Psoas muscle (tissue), 8 donors: ENCODE data around the gene CGB2. TPM values are rescaled to one million over a fixed set of nuclear protein-coding genes. Genes with fewer than 3 reads are reported as not detected.
"Not testable (repeated sequence)": the region's sequence is repeated elsewhere in the genome, so short reads cannot be mapped to it uniquely, and the experiment has no call there.

Source experiments
- ATAC-seq, 4 donors: fragments of 200-7000 bp; cut with Tn5 transposase; one replicate each; pipeline ENCODE4 v1.9.1; 2020; ENCODE audit warnings: moderate library complexity in 3 of 4, mild to moderate bottlenecking in 2 of 4
- DNase-seq, 2 donors: peaks; one replicate each; pipeline ENCODE4 v3.0.0-alpha.2; 2020
- H3K27ac ChIP-seq: fragments of 200-600 bp; one replicate; pipeline ENCODE4 v1.8.0; 2022
- H3K27me3 ChIP-seq, 3 donors: fragments of 200-600 bp in 1 of 3; one replicate each; pipeline versions ENCODE4 v1.6.1 to v1.8.0; 2013 to 2022; ENCODE audit warnings: low read length in 2 of 3, mild to moderate bottlenecking in 2 of 3, moderate library complexity in 1 of 3; ENCODE audit not compliant: insufficient read depth in 3 of 3
- H3K36me3 ChIP-seq, 2 donors: fragments of 200-600 bp in 1 of 2; one replicate each; pipeline versions ENCODE4 v1.6.1 to v1.8.0; 2013 to 2022; ENCODE audit warnings: low read depth in 1 of 2, mild to moderate bottlenecking in 1 of 2, moderate library complexity in 1 of 2; ENCODE audit not compliant: insufficient read depth in 1 of 2
- H3K4me1 ChIP-seq: fragments of 200-600 bp; one replicate; pipeline ENCODE4 v1.8.0; 2022
- H3K4me3 ChIP-seq: fragments of 200-600 bp; one replicate; pipeline ENCODE4 v1.8.0; 2022; ENCODE audit warnings: mild to moderate bottlenecking
- H3K9me3 ChIP-seq: fragments of 200-600 bp; one replicate; pipeline ENCODE4 v1.8.0; 2022
- WGBS, 3 donors: extraction: QIAGEN DNeasy Blood & Tissue Kit; methylation state at CpG; one replicate each; pipeline versions ENCODE4 v1.1.6 to v1.1.7; 2013; 5-methylcytosine and 5-hydroxymethylcytosine counted together
- intact Hi-C, 2 donors: fragments of 100-400 bp; cut with DNase I; formaldehyde crosslinking; loops; one replicate each; pipeline versions ENCODE4 v1.11.0 to v1.14.2; 2022
- polyA plus RNA-seq, 3 donors: library from polyadenylated mRNA; stranded (reverse); fragments of 200-250 nt; gene quantifications; one replicate each; pipeline ENCODE4 v1.2.3, GENCODE V29; 2013
- total RNA-seq, 4 donors: library from RNA; stranded (reverse); fragmentation: NEBNext Ultra II Directional in 2 of 4; extraction: Animal tissue kit (Norgen Biotek cat#: 25700) in 2 of 4; gene quantifications; one replicate each; pipeline versions ENCODE4 v1.2.1 to v1.2.4, GENCODE V29; 2021 to 2023
- TF ChIP-seq, protein P1 (sequence below): fragments of 200-600 bp; IDR thresholded peaks from one replicate; pipeline ENCODE4 v1.8.0; 2022; ENCODE audit warnings: antibody characterized with exemption
- donor health status: healthy with polysubstance abuse.
- donor health status: DM: no; HTN: no; CAD: no; lungs with moderate emphysema.
- donor health status: Bipolar disorder and iron deficiency.
- donor health status: healthy.
- donor health status: DM: yes; HTN: yes; CAD: no.
- donor health status: DM: no; HTN: no; CAD: no.
- donor health status: DM: no; HTN: no; CAD: no.
- donor health status: DM: yes; HTN: yes; CAD: no.

Gene CGB2
- total and polyA plus RNA-seq, 7 donors: 0.10 TPM; not detected in 6

DNA sequence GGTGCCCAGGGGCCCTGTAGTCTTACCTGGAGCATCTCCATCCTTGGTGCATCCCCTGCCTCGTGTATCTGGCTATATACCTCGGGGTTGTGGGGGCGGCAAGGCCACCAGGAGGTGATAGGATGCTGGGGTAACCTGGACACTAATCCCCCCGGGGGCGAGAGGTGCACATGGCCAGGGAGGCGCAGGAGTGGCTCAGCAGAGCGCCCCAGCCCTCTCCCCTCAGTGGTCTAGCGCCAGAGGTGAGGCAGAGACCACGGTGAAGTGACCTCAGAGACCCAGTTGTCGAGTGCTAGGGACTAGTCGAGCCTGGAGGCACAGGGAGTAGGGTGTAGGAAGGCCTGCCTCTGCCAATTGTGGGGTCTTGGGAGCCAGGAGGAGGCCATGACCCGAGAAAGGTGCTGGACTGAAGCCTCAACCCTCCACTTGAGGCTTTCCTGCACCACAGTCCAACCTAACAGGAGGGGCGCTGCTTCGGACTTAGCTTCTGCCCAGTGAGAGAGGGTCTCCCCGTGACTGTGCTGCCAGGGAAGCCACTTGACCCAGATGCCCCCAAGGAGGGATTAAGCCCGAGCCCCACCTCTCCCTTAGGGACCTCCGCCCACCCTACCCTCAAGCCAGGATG, 14.5 kb upstream of the CGB2 start, which contains the start of gene LHB:
LHB (minus strand) TSS at position 51 of the 625 bp plus-strand sequence; CDS start at position 41, 10 bp downstream.
- intact Hi-C loops: no loop called here
- TF ChIP-seq, protein P1, sequence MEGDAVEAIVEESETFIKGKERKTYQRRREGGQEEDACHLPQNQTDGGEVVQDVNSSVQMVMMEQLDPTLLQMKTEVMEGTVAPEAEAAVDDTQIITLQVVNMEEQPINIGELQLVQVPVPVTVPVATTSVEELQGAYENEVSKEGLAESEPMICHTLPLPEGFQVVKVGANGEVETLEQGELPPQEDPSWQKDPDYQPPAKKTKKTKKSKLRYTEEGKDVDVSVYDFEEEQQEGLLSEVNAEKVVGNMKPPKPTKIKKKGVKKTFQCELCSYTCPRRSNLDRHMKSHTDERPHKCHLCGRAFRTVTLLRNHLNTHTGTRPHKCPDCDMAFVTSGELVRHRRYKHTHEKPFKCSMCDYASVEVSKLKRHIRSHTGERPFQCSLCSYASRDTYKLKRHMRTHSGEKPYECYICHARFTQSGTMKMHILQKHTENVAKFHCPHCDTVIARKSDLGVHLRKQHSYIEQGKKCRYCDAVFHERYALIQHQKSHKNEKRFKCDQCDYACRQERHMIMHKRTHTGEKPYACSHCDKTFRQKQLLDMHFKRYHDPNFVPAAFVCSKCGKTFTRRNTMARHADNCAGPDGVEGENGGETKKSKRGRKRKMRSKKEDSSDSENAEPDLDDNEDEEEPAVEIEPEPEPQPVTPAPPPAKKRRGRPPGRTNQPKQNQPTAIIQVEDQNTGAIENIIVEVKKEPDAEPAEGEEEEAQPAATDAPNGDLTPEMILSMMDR: no peak
- no peak within 1 kb of the TSS for H3K27ac ChIP-seq
- DNase-seq: no peak
- H3K27me3 ChIP-seq: no peaks in the 10 kb centered on the region
- ATAC-seq: no peak
- peaks cover 12 to 34% of the 10 kb centered on the region in 2 donors for H3K36me3 ChIP-seq
- WGBS, 3 donors: 67 to 69% (median 67%) methylated on average over 16 to 17 of the region's 17 CpGs
- H3K4me1 ChIP-seq: peaks cover 7% of the 10 kb centered on the region
- no peaks in the 10 kb centered on the region for H3K9me3 ChIP-seq
- H3K4me3 ChIP-seq: peak within 1 kb of the TSS; percentile 66

DNA sequence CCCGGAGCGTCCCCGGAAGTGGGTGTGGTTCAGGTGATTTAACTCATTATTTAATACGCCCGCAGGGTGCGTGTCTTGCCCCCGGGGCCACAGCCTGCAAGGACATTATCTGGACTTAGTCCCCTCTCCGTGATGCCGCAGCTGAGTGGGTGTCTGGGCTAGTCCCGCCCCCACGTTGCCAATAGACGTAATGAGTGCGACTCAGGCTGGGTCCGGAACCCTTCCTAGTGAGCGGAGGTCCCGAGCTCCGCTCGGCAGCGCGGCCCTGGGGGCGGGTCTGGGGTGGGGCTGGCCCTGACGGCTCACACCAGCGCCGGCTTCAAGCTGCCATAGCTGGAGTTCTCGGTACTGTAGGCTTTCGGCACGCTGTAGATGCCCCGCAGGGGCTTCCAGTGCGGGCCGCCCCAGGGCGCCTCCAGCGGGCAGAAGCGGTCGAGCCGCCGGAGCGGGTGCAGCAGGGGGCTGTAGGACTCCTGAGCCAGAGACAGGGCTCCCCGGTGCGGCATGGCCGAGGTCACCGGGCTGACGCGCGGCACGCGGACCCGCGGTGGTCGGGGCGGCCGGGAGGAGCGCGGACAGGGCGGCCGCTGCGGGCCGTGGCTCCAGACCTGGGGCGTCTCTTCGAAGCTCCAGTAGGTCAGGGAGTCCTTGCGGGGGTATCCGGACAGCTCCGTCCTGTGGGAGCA, 13.9 kb upstream of the CGB2 start:
- 0 to 1% (median 1%) methylated on average over 59 to 62 of the region's 62 CpGs for WGBS, 3 donors
- intact Hi-C loops: no loop called here

DNA sequence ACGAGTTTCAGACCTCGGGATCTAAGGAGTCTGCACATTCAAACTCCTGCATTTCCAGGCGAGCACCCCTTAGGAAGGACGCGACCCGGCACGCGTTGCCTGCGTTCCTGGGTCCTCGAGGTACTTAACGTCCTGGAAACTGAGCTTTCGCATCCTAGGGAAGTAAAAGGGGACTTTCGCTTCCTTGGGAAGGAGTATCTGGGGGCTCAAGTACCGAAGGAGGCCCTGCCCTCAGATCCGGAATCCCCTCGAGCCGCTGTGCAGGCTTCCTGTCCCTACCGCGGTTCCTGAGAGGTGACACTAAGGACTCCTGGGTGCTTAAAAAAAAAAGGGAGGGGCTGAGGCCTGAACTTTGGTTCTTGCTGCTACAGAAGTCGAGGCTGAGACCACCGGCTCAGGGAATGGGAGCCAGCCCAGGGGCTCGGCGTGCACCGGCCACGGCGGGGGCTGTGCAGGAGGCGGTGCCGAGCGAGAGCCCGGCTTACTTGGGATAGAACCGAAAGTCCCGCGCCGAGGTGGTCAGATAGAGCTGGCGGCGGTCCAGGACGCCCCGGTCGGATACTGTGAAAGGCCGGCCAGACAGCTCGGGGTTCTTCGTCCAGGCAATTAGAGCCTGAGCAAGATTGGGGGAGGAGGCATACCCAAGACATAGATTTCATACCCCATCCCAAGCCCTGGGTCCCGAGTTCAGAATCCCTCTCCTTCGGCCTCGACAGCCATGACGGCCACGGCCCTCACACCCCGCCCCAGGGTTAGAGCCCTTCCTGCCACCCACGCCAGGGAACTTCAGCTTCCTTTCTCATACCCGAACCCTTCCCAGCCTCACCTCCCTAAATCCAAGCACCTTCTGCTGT, 13.1 kb upstream of the CGB2 start:
- ATAC-seq: peak; percentile 5 to 45 (median 18)
- DNase-seq, H3K27ac ChIP-seq, H3K9me3 ChIP-seq, intact Hi-C loops, H3K27me3 ChIP-seq, H3K4me1 ChIP-seq: not testable (repeated sequence)
- Histone ChIP-seq H3K36me3 (peaks cover 12 to 26% of the 10 kb centered on the region in 2 donors), H3K4me3 (peak overlapping the region; percentile 66)
- WGBS, 3 donors: 2 to 4% (median 4%) methylated on average over 42 to 50 of the region's 50 CpGs

More for the DNA sequence above, 13.9 kb upstream of the CGB2 start:
- Histone ChIP-seq H3K36me3 (peaks cover 12 to 29% of the 10 kb centered on the region in 2 donors), H3K27me3 (no peaks in the 10 kb centered on the region), H3K9me3 (no peaks in the 10 kb centered on the region), H3K4me1 (peaks cover 7% of the 10 kb centered on the region), H3K27ac (no peak overlapping the region), H3K4me3 (peak overlapping the region; percentile 66)
- TF ChIP-seq, protein P1: peak; percentile 50
- ATAC-seq (peak; percentile 71 to 78 (median 75)), DNase-seq (peak; percentile 62 to 80)

DNA sequence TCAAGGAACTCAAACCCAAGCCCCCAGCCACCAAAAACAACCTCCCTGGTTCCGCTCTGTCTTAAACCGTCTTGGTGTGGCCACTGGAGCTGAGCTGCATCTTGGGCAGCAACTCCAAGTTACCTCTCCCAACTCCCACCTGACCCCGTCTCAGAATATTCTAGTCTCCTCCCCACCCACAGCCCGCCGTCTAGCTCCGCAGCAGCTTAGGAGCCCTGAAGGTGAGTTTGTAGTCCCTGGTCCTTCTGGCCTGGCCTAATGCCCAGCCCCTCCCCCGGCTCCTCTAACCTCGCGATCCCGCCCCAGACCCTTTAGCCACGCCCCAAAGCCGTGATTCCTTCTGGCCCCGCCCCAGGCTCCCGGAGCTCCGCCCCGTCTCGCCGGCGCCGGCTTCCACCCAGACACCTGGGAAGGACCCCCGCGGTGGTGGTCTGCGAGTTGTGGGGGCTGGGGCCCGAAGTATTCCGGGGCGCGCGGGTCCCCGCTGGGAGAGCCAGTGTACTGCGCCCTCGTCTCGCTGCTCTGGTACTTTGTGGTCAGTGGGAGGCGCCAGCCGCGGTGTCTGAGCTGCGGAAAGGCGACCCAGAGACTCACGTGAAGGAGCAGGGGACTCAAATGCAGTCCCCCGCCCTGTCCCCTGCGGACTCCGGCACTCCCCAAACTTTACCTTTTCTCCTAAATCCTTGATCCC, 12.3 kb upstream of the CGB2 start:
- peak; percentile 68 to 90 for DNase-seq
- ATAC-seq: peak; percentile 74 to 89 (median 78)
- H3K36me3 ChIP-seq: peaks cover 10 to 19% of the 10 kb centered on the region in 2 donors
- 13 to 20% (median 14%) methylated on average over 38 to 41 of the region's 41 CpGs for WGBS, 3 donors
- no peak overlapping the region for H3K27ac ChIP-seq
- intact Hi-C loops: no loop called here
- TF ChIP-seq, protein P1: no peak
- no peaks in the 10 kb centered on the region for H3K27me3 ChIP-seq
- H3K4me3 ChIP-seq: peak overlapping the region; percentile 66
- peaks cover 7% of the 10 kb centered on the region for H3K4me1 ChIP-seq
- no peaks in the 10 kb centered on the region for H3K9me3 ChIP-seq
